Endothelial cell of umbilical vein (primary cell): Measurements from ENCODE around the gene TENT4A. TPM values are rescaled to one million over a fixed set of nuclear protein-coding genes. Genes with fewer than 3 reads are reported as not detected.

Source experiments
- BruUV-seq: library from RNA; stranded (reverse); fragments of 400-500 nt; replicated peaks from 2 replicates; lab custom pipeline; 2021; lab: Mats Ljungman, UMichigan
- CTCF ChIA-PET: fragments of 300-600, 350-600 bp; sonication (Branson Sonifier 250); formaldehyde crosslinking; loops from one replicate; lab custom pipeline; 2021; ENCODE audit warnings: antibody characterized with exemption, inconsistent platforms; lab: Charles Lee
- POLR2A ChIA-PET: fragments of 300-600, 350-600 bp; sonication (Branson Sonifier 250); formaldehyde crosslinking; loops from one replicate; lab custom pipeline; 2021; ENCODE audit warnings: antibody characterized with exemption, inconsistent platforms; lab: Charles Lee
- DNase-seq: peaks from one replicate; pipeline ENCODE4 v3.0.0-alpha.2; 2011; ENCODE audit warnings: low read depth, low spot score
- FAIRE-seq: peaks from 2 replicates; lab custom pipeline; 2011; peaks lifted over from hg19 to GRCh38; lab: Jason Lieb, UNC
- H2AFZ ChIP-seq: 2 replicates; pipeline ENCODE4 v1.6.0; 2012; ENCODE audit warnings: low read depth, low read length, control low read depth, inconsistent platforms
- H3K27ac ChIP-seq: 2 replicates; pipeline ENCODE4 v1.5.1; 2011; ENCODE audit warnings: low read depth, mild to moderate bottlenecking, control low read depth, low read length, moderate library complexity; ENCODE audit not compliant: insufficient read depth
- H3K27me3 ChIP-seq, 2 experiments: 2 replicates each; pipeline versions ENCODE4 v1.6.0 to v1.6.1; 2011; ENCODE audit warnings: low read length in 2 of 2, mixed read lengths in 1 of 2; ENCODE audit not compliant: control insufficient read depth in 2 of 2, insufficient read depth in 2 of 2
- H3K36me3 ChIP-seq, 2 experiments: 2 replicates in 1 of 2; 3 replicates in 1 of 2; pipeline ENCODE4 v1.5.1; 2011; ENCODE audit warnings: low read length in 2 of 2, mild to moderate bottlenecking in 1 of 2, moderate library complexity in 1 of 2; ENCODE audit not compliant: control insufficient read depth in 2 of 2, insufficient read depth in 2 of 2; ENCODE audit errors: extremely low read depth in 1 of 2
- H3K4me1 ChIP-seq: 3 replicates; pipeline ENCODE4 v1.5.1; 2011; ENCODE audit warnings: mild to moderate bottlenecking, low read length; ENCODE audit not compliant: control insufficient read depth, insufficient read depth; ENCODE audit errors: extremely low read depth
- H3K4me2 ChIP-seq: 2 replicates; pipeline ENCODE4 v1.6.1; 2011; ENCODE audit warnings: low read length, control low read depth, mixed read lengths; ENCODE audit not compliant: insufficient read depth
- H3K4me3 ChIP-seq, 3 experiments: fragments of 200-600 bp in 1 of 3; sonication (generic), shearing (Covaris generic) in 1 of 3; replicated peaks in 1 of 3; 2 replicates each; pipeline ENCODE4 v1.5.1; 2011 to 2016; ENCODE audit warnings: control low read depth in 3 of 3, low read length in 3 of 3, mild to moderate bottlenecking in 2 of 3, inconsistent platforms in 1 of 3, low read depth in 1 of 3, moderate library complexity in 1 of 3; ENCODE audit not compliant: insufficient read depth in 1 of 3
- H3K79me2 ChIP-seq: 2 replicates; pipeline ENCODE4 v1.6.0; 2012; ENCODE audit warnings: low read length, inconsistent platforms; ENCODE audit not compliant: control insufficient read depth, insufficient read depth
- H3K9ac ChIP-seq: replicated peaks from 2 replicates; pipeline ENCODE3; 2011; ENCODE audit warnings: low read length, control low read depth; ENCODE audit not compliant: insufficient read depth; ENCODE audit errors: extremely low read depth
- H3K9me1 ChIP-seq: replicated peaks from 3 replicates; pipeline ENCODE4 v1.6.0; 2011; ENCODE audit warnings: mild to moderate bottlenecking, low read length; ENCODE audit not compliant: control insufficient read depth, insufficient read depth; ENCODE audit errors: extremely low read depth
- H3K9me3 ChIP-seq: replicated peaks from 2 replicates; pipeline ENCODE4 v1.5.1; 2012; ENCODE audit warnings: low read length, inconsistent platforms; ENCODE audit not compliant: control insufficient read depth, insufficient read depth
- H4K20me1 ChIP-seq: replicated peaks from 2 replicates; pipeline ENCODE3; 2011; ENCODE audit warnings: mild to moderate bottlenecking, low read length; ENCODE audit not compliant: control insufficient read depth, insufficient read depth; ENCODE audit errors: extremely low read depth
- CTCF ChIP-seq, 2 donors: IDR thresholded peaks; 1 replicate in 1 of 2; 2 replicates in 1 of 2; pipeline ENCODE4 v1.5.1; 2011; ENCODE audit warnings: low read length in 2 of 2, mild to moderate bottlenecking in 2 of 2, moderate library complexity in 2 of 2, control low read depth in 1 of 2, inconsistent platforms in 1 of 2, low read depth in 1 of 2; ENCODE audit not compliant: insufficient read depth in 1 of 2; ENCODE audit errors: extremely low read depth in 1 of 2
- EZH2 ChIP-seq: IDR thresholded peaks from 2 replicates; pipeline ENCODE4 v1.6.1; 2012; ENCODE audit warnings: borderline replicate concordance, low read depth, mild to moderate bottlenecking, moderate library complexity, low read length, inconsistent platforms; ENCODE audit not compliant: severe bottlenecking
- FOS ChIP-seq: IDR thresholded peaks from 2 replicates; pipeline ENCODE4 v1.6.1; 2011; ENCODE audit warnings: mild to moderate bottlenecking, low read length, moderate library complexity, borderline replicate concordance; ENCODE audit not compliant: insufficient read depth
- GATA2 ChIP-seq: IDR thresholded peaks from 2 replicates; pipeline ENCODE4 v1.7.0; 2011; ENCODE audit warnings: low read depth, mild to moderate bottlenecking, moderate library complexity, mixed read lengths, low read length; ENCODE audit not compliant: insufficient read length, insufficient read depth
- JUN ChIP-seq: IDR thresholded peaks from 2 replicates; pipeline ENCODE4 v1.6.1; 2011; ENCODE audit warnings: borderline replicate concordance, low read depth; ENCODE audit not compliant: insufficient read length, insufficient read depth
- MAX ChIP-seq: IDR thresholded peaks from 2 replicates; pipeline ENCODE4 v1.6.1; 2011; ENCODE audit not compliant: insufficient read depth, insufficient read length
- MYC ChIP-seq: IDR thresholded peaks from one replicate; pipeline ENCODE4 v1.6.1; 2011; ENCODE audit warnings: mild to moderate bottlenecking, low read depth, low read length
- POLR2A ChIP-seq: IDR thresholded peaks from 2 replicates; pipeline ENCODE4 v1.6.1; 2012; ENCODE audit warnings: low read depth, mild to moderate bottlenecking, control low read depth, low read length
- POLR2AphosphoS5 ChIP-seq: IDR thresholded peaks from 2 replicates; pipeline ENCODE4 v1.6.1; 2012; ENCODE audit warnings: low read depth, mild to moderate bottlenecking, control low read depth, low read length, moderate library complexity; ENCODE audit not compliant: insufficient read depth
- dilution Hi-C: fragments of 300-500 bp; cut with MboI; formaldehyde crosslinking; loops from one replicate; pipeline ENCODE4 v1.15.0; 2019; ENCODE audit warnings: low sequenced_read_pairs; ENCODE audit not compliant: extremely low pct_ligation_motif_present
- intact Hi-C: fragments of 100-400 bp; cut with micrococcal nuclease; formaldehyde crosslinking; loops from one replicate; pipeline ENCODE4 v1.10.0; 2022
- polyA plus RNA-seq, 4 experiments: library from polyadenylated mRNA; depleted of rRNA in 3 of 4; stranded (reverse) in 3 of 4; unstranded in 1 of 4; fragments of >200 nt; gene quantifications; 2 replicates each; pipeline versions ENCODE4 v1.2.1 to v1.2.3, GENCODE V29; 2011 to 2012; ENCODE audit warnings: missing spikeins in 1 of 4
- total RNA-seq: library from RNA; stranded (reverse); gene quantifications from 2 replicates; pipeline ENCODE4 v1.2.3, GENCODE V29; 2021

Gene TENT4A
- total and polyA plus RNA-seq, 2 donors (not counting 3 experiments of a cell fraction or from before 2014, with no cell fraction given), result 10.2 to 35.4 TPM

- H3K4me3 ChIP-seq, result no peak overlapping the region
- CTCF ChIA-PET, result no interaction called here
- intact Hi-C loops (no loop called here), dilution Hi-C loops (no loop called here)
- no peaks in the 10 kb centered on the region for H3K4me1 ChIP-seq
- TF ChIP-seq MAX, result no peak
- TF ChIP-seq JUN, result no peak
- TF ChIP-seq MYC, result no peak
- no peak for TF ChIP-seq EZH2
- no peak for TF ChIP-seq FOS
- no peak for TF ChIP-seq GATA2
- no peak for TF ChIP-seq POLR2AphosphoS5
- TF ChIP-seq CTCF (IDR thresholded peaks at IDR 0.05; ENCODE audit: extremely low read depth in 1 of 2, insufficient read depth in 1 of 2, low read depth in 1 of 2, low read length in 2 of 2), result no peak
- no peak for TF ChIP-seq POLR2A
- H4K20me1 ChIP-seq, result no peaks in the 10 kb centered on the region
- H3K9me1 ChIP-seq, result no peaks in the 10 kb centered on the region
- no peak for FAIRE-seq
- no TSS peak for BruUV-seq
- H3K9me3 ChIP-seq, result no peaks in the 10 kb centered on the region
- no peaks in the 10 kb centered on the region for H3K79me2 ChIP-seq
- no peak overlapping the region for H3K9ac ChIP-seq
- no peak overlapping the region for H2AFZ ChIP-seq
- H3K36me3 ChIP-seq, result no peaks in the 10 kb centered on the region
- POLR2A ChIA-PET, result no interaction called here
- DNase-seq, result no peak
- no peaks in the 10 kb centered on the region for H3K27me3 ChIP-seq
- no peak overlapping the region for H3K27ac ChIP-seq
- no peak overlapping the region for H3K4me2 ChIP-seq
These were observed 77.8 kb downstream of the TENT4A start for GRCh38 chr5:6791031-6791430.
